ENCODE data around the gene ASPHD2.

The ASPHD2 gene, protein sequence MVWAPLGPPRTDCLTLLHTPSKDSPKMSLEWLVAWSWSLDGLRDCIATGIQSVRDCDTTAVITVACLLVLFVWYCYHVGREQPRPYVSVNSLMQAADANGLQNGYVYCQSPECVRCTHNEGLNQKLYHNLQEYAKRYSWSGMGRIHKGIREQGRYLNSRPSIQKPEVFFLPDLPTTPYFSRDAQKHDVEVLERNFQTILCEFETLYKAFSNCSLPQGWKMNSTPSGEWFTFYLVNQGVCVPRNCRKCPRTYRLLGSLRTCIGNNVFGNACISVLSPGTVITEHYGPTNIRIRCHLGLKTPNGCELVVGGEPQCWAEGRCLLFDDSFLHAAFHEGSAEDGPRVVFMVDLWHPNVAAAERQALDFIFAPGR

DNA sequence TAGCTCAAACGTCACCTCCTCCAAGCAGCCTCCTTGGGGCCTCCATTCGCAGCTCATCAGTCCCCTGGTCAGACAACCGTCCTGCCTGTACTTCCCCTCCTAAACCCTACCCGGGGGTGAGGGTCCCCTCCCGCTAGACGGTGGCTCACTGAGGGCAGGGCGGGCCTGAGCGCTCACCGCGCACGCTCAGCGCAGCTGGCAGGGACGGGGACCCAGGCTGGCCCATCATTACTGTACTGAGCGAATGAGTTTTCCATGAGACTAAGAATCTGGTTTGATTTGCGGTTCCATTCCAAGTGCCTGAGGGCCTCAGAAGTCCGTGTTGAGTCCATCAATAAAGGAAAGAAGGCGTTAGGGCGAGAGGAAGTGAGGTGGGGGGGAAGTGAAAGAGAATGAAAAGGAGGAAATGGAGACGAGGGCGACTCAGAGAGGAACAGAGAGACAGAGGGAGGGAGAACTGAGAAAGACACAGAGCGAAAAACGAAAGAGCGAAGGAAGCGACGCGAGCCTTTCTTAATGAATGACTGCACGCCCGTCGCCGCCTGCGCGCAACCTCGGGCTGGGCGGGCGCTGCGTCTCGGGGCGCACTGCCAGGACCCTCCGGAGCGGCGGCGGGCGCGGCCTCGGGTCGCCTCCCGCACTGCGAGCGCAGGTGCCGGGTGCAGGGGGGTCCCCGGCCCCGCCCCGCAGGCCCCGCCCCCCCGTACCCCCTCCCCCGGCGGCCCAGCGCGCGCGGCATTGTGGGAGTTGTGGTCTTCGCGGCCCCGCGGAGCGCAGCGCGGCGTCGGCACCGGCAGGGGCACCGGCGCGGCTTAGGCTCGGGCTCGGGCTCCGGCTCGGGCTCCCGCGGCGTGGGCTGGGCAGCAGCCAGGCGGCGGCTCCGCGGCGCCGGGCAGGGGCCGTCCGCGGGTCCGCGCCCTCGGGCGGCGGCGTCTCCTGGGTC lies at the start of gene ASPHD2:
Gene ASPHD2 (plus strand): TSS at position 746 of the 943 bp plus-strand sequence. CDS start 4,356 bp downstream, outside the sequence.
- H3K4me1 ChIP-seq (ENCODE audit: control insufficient read depth, insufficient read depth, low read length): 0 out of 2 replicates have a peak, but pooled peaks cover 4% of the 10 kb centered on the region
- H3K9ac ChIP-seq (ENCODE audit: low read length): peak within 1 kb of the TSS; percentile 57
- peaks cover 5% of the 10 kb centered on the region; the same call in 1 of the 2 replicates for H3K36me3 ChIP-seq (ENCODE audit: control insufficient read depth, insufficient read depth, low read length)
- H3K27me3 ChIP-seq (ENCODE audit: control insufficient read depth, insufficient read depth, low read length): peaks cover 41% of the 10 kb centered on the region
- H3K27ac ChIP-seq (ENCODE audit: low read depth, low read length): no peak within 1 kb of the TSS
- peak within 1 kb of the TSS; percentile 80 for H3K4me3 ChIP-seq (ENCODE audit: low read depth, low read length)
- H3K9me3 ChIP-seq (ENCODE audit: control insufficient read depth, insufficient read depth, low read depth, low read length): no peaks in the 10 kb centered on the region

DNA sequence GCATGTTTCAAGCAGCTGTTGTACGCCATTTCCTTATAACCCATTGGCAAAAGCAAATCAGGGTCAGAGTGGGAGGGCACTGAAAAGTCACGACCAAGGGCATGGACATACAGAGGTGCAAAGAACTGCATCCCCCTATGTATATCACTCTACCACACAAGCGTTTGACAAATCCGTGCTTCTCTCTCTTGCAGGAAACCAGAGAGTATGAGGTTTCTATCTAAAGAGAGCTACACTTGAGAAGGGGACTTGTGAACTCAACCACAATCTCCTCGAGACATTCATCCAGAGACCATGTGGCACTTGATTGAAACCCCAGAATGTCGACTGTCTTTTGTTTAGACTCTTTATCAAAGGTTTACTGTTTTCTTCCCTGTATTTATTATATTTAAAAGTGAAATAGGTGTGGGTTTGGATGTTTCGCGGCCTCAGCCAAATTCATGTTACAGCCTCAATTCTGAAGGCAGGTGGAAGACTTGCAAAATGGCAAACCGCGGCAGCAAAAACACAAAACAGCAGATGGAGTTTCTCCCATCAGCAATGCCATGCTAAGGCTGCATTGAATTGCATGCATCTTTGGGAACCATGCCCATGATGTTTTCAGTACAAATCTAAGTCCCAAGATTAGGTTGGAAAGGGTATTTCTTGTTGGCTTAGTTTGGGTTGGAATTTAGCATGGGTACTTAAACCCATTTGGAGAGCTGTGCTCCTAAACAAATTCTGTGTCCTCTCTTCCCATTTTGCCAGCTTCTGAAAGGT lies 48.8 kb upstream of the ASPHD2 start:
- Histone ChIP-seq H3K27ac (ENCODE audit: low read depth, low read length) (no peak overlapping the region), H3K36me3 (ENCODE audit: control insufficient read depth, insufficient read depth, low read length) (no peaks in the 10 kb centered on the region), H3K4me3 (ENCODE audit: low read depth, low read length) (no peak overlapping the region), H3K9ac (ENCODE audit: low read length) (no peak overlapping the region), H3K9me3 (ENCODE audit: control insufficient read depth, insufficient read depth, low read depth, low read length) (no peaks in the 10 kb centered on the region), H3K27me3 (ENCODE audit: control insufficient read depth, insufficient read depth, low read length) (no peaks in the 10 kb centered on the region; the same call in 1 of the 2 replicates), H3K4me1 (ENCODE audit: control insufficient read depth, insufficient read depth, low read length) (peaks cover 13% of the 10 kb centered on the region; the same call in 1 of the 2 replicates)

DNA sequence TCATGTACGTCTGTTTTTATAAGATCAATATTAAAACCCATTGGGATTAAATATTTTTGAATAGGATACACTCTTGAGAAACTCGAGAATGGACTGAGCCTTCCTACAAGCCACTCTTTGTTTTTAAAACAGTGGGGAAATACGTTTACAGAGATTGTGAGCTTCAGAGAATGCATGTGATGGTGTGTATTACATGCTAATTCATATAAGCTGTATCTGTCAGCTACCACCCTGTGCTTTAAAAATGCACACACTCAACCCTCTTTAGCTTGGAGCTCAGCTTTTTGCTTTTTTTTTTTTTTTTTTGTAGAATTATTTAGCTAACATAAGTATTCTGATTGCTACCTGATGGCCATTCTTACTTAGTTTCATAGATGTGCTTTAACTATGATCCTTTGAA lies 46.3 kb upstream of the ASPHD2 start:
- H3K27me3 ChIP-seq (ENCODE audit: control insufficient read depth, insufficient read depth, low read length): no peaks in the 10 kb centered on the region; the same call in 1 of the 2 replicates
- H3K4me1 ChIP-seq (ENCODE audit: control insufficient read depth, insufficient read depth, low read length): peaks cover 5% of the 10 kb centered on the region; the same call in 1 of the 2 replicates
- no peak overlapping the region for H3K4me3 ChIP-seq (ENCODE audit: low read depth, low read length)
- no peak overlapping the region for H3K27ac ChIP-seq (ENCODE audit: low read depth, low read length)
- no peaks in the 10 kb centered on the region for H3K36me3 ChIP-seq (ENCODE audit: control insufficient read depth, insufficient read depth, low read length)
- no peaks in the 10 kb centered on the region for H3K9me3 ChIP-seq (ENCODE audit: control insufficient read depth, insufficient read depth, low read depth, low read length)
- H3K9ac ChIP-seq (ENCODE audit: low read length): no peak overlapping the region

- no peaks in the 10 kb centered on the region for H3K36me3 ChIP-seq (ENCODE audit: control insufficient read depth, insufficient read depth, low read length)
- peaks cover 5% of the 10 kb centered on the region; the same call in 1 of the 2 replicates for H3K4me1 ChIP-seq (ENCODE audit: control insufficient read depth, insufficient read depth, low read length)
- H3K27ac ChIP-seq (ENCODE audit: low read depth, low read length): no peak overlapping the region
- H3K4me3 ChIP-seq (ENCODE audit: low read depth, low read length): no peak overlapping the region
- H3K27me3 ChIP-seq (ENCODE audit: control insufficient read depth, insufficient read depth, low read length): no peaks in the 10 kb centered on the region; the same call in 1 of the 2 replicates
- H3K9ac ChIP-seq (ENCODE audit: low read length): no peak overlapping the region
- H3K9me3 ChIP-seq (ENCODE audit: control insufficient read depth, insufficient read depth, low read depth, low read length): no peaks in the 10 kb centered on the region
Measured at GRCh38 chr22:26383968-26384556, 45.0 kb upstream of the ASPHD2 start.

- Histone ChIP-seq H3K36me3 (ENCODE audit: control insufficient read depth, insufficient read depth, low read length) (no peaks in the 10 kb centered on the region), H3K9me3 (ENCODE audit: control insufficient read depth, insufficient read depth, low read depth, low read length) (no peaks in the 10 kb centered on the region), H3K9ac (ENCODE audit: low read length) (no peak overlapping the region), H3K4me3 (ENCODE audit: low read depth, low read length) (no peak overlapping the region), H3K4me1 (ENCODE audit: control insufficient read depth, insufficient read depth, low read length) (peaks cover 5% of the 10 kb centered on the region; the same call in 1 of the 2 replicates), H3K27ac (ENCODE audit: low read depth, low read length) (no peak overlapping the region), H3K27me3 (ENCODE audit: control insufficient read depth, insufficient read depth, low read length) (no peaks in the 10 kb centered on the region; the same call in 1 of the 2 replicates)
Measured at GRCh38 chr22:26385164-26385563, 43.9 kb upstream of the ASPHD2 start.

GRCh38 chr22:26389125-26389524 lies 39.9 kb upstream of the ASPHD2 start:
- Histone ChIP-seq H3K27me3 (ENCODE audit: control insufficient read depth, insufficient read depth, low read length) (no peaks in the 10 kb centered on the region), H3K36me3 (ENCODE audit: control insufficient read depth, insufficient read depth, low read length) (no peaks in the 10 kb centered on the region), H3K4me1 (ENCODE audit: control insufficient read depth, insufficient read depth, low read length) (peaks cover 5% of the 10 kb centered on the region; the same call in 1 of the 2 replicates), H3K4me3 (ENCODE audit: low read depth, low read length) (no peak overlapping the region), H3K9ac (ENCODE audit: low read length) (no peak overlapping the region), H3K27ac (ENCODE audit: low read depth, low read length) (no peak overlapping the region), H3K9me3 (ENCODE audit: control insufficient read depth, insufficient read depth, low read depth, low read length) (no peaks in the 10 kb centered on the region)

DNA sequence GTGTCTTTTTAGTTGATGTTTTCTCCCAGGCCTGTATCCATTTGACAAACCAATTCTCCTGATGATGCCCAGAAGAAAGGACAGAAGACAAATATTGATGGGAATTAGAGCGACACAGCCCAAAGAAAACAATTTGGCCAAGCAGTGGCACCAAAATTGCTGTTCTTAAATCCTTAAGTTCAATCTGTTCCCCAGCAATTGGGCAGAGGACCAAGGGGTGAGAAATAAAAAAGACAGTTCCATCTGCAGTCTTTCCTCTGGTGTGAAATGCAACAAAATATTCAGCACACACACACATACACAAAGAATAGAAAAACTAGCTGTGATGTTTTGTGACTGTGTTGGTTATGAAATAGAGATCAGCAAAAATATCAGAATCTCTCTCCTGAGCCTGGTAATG lies 38.0 kb upstream of the ASPHD2 start:
- H3K27me3 ChIP-seq (ENCODE audit: control insufficient read depth, insufficient read depth, low read length): no peaks in the 10 kb centered on the region
- H3K36me3 ChIP-seq (ENCODE audit: control insufficient read depth, insufficient read depth, low read length): no peaks in the 10 kb centered on the region
- H3K4me3 ChIP-seq (ENCODE audit: low read depth, low read length): no peak overlapping the region
- H3K27ac ChIP-seq (ENCODE audit: low read depth, low read length): no peak overlapping the region
- H3K4me1 ChIP-seq (ENCODE audit: control insufficient read depth, insufficient read depth, low read length): no peaks in the 10 kb centered on the region
- H3K9me3 ChIP-seq (ENCODE audit: control insufficient read depth, insufficient read depth, low read depth, low read length): no peaks in the 10 kb centered on the region
- H3K9ac ChIP-seq (ENCODE audit: low read length): no peak overlapping the region

GRCh38 chr22:26391623-26392022 lies 37.4 kb upstream of the ASPHD2 start:
- Histone ChIP-seq H3K27me3 (ENCODE audit: control insufficient read depth, insufficient read depth, low read length) (no peaks in the 10 kb centered on the region), H3K36me3 (ENCODE audit: control insufficient read depth, insufficient read depth, low read length) (no peaks in the 10 kb centered on the region), H3K4me1 (ENCODE audit: control insufficient read depth, insufficient read depth, low read length) (no peaks in the 10 kb centered on the region), H3K9ac (ENCODE audit: low read length) (no peak overlapping the region), H3K27ac (ENCODE audit: low read depth, low read length) (no peak overlapping the region), H3K4me3 (ENCODE audit: low read depth, low read length) (no peak overlapping the region), H3K9me3 (ENCODE audit: control insufficient read depth, insufficient read depth, low read depth, low read length) (no peaks in the 10 kb centered on the region)

- Histone ChIP-seq H3K9ac (ENCODE audit: low read length) (no peak overlapping the region), H3K4me3 (ENCODE audit: low read depth, low read length) (no peak overlapping the region), H3K36me3 (ENCODE audit: control insufficient read depth, insufficient read depth, low read length) (no peaks in the 10 kb centered on the region), H3K27ac (ENCODE audit: low read depth, low read length) (no peak overlapping the region), H3K4me1 (ENCODE audit: control insufficient read depth, insufficient read depth, low read length) (no peaks in the 10 kb centered on the region), H3K9me3 (ENCODE audit: control insufficient read depth, insufficient read depth, low read depth, low read length) (no peaks in the 10 kb centered on the region), H3K27me3 (ENCODE audit: control insufficient read depth, insufficient read depth, low read length) (no peaks in the 10 kb centered on the region)
Measured at GRCh38 chr22:26393929-26394328, 35.1 kb upstream of the ASPHD2 start.

GRCh38 chr22:26394777-26395176 lies 34.3 kb upstream of the ASPHD2 start:
- Histone ChIP-seq H3K4me3 (ENCODE audit: low read depth, low read length) (no peak overlapping the region), H3K27ac (ENCODE audit: low read depth, low read length) (no peak overlapping the region), H3K9me3 (ENCODE audit: control insufficient read depth, insufficient read depth, low read depth, low read length) (no peaks in the 10 kb centered on the region), H3K9ac (ENCODE audit: low read length) (no peak overlapping the region), H3K4me1 (ENCODE audit: control insufficient read depth, insufficient read depth, low read length) (no peaks in the 10 kb centered on the region), H3K36me3 (ENCODE audit: control insufficient read depth, insufficient read depth, low read length) (no peaks in the 10 kb centered on the region), H3K27me3 (ENCODE audit: control insufficient read depth, insufficient read depth, low read length) (no peaks in the 10 kb centered on the region)

Data from HUES6 (cell line).